Measurements from ENCODE around the gene GIMAP2.

GRCh38 chr7:150738092-150738491 is 52.6 kb downstream of the GIMAP2 start:
- TF ChIP-seq, protein P1, sequence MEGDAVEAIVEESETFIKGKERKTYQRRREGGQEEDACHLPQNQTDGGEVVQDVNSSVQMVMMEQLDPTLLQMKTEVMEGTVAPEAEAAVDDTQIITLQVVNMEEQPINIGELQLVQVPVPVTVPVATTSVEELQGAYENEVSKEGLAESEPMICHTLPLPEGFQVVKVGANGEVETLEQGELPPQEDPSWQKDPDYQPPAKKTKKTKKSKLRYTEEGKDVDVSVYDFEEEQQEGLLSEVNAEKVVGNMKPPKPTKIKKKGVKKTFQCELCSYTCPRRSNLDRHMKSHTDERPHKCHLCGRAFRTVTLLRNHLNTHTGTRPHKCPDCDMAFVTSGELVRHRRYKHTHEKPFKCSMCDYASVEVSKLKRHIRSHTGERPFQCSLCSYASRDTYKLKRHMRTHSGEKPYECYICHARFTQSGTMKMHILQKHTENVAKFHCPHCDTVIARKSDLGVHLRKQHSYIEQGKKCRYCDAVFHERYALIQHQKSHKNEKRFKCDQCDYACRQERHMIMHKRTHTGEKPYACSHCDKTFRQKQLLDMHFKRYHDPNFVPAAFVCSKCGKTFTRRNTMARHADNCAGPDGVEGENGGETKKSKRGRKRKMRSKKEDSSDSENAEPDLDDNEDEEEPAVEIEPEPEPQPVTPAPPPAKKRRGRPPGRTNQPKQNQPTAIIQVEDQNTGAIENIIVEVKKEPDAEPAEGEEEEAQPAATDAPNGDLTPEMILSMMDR (CRISPR knock-in tag; IDR thresholded peaks at IDR 0.05): no peak
- TF ChIP-seq ZSCAN20 (CRISPR knock-in tag; IDR thresholded peaks at IDR 0.05; ENCODE audit: borderline replicate concordance): no peak
- no peak for TF ChIP-seq BHLHE40 (IDR thresholded peaks at IDR 0.05; ENCODE audit: low read length)
- no peak for TF ChIP-seq KDM4B (CRISPR knock-in tag; IDR thresholded peaks at IDR 0.05)
- no peak for TF ChIP-seq STAT5B (CRISPR knock-in tag; IDR thresholded peaks at IDR 0.05)
- no peak for TF ChIP-seq AGO1 (IDR thresholded peaks at IDR 0.05; ENCODE audit: low read depth, low read length, poor library complexity, severe bottlenecking)
- TF ChIP-seq ZBTB34 (CRISPR knock-in tag; IDR thresholded peaks at IDR 0.05): no peak
- no peak for TF ChIP-seq POLR2A (IDR thresholded peaks at IDR 0.05; ENCODE audit: insufficient read depth in 1 of 2, low read depth in 2 of 2, low read length in 2 of 2)
- TF ChIP-seq HNF1B (CRISPR knock-in tag; IDR thresholded peaks at IDR 0.05): no peak
